ENCODE data around the gene RBM10. TPM values are rescaled to one million over a fixed set of nuclear protein-coding genes. Genes with fewer than 3 reads are reported as not detected.
A peak's percentile ranks its signal among the peaks of the same experiment; 100 is the strongest.

The RBM10 gene
- total RNA-seq, 1 experiment from 2014 or later = 38.0 TPM

- no peak for DNase-seq (ENCODE audit: low read depth)
- in situ Hi-C loops (cut with HindIII; ENCODE audit: low pct_unique_long_range_greater_than_20kb, low sequenced_read_pairs) = no loop called here
These were observed 79.9 kb downstream of the RBM10 start for GRCh38 chrX:47224896-47225290.

GRCh38 chrX:47226071-47226470 lies 81.0 kb downstream of the RBM10 start:
- no peak for DNase-seq (ENCODE audit: low read depth)
- in situ Hi-C loops (cut with HindIII; ENCODE audit: low pct_unique_long_range_greater_than_20kb, low sequenced_read_pairs) = no loop called here

- in situ Hi-C loops (cut with HindIII; ENCODE audit: low pct_unique_long_range_greater_than_20kb, low sequenced_read_pairs) = no loop called here
- no peak for DNase-seq (ENCODE audit: low read depth)
These were observed 81.7 kb downstream of the RBM10 start for GRCh38 chrX:47226531-47227333.

- in situ Hi-C loops (cut with HindIII; ENCODE audit: low pct_unique_long_range_greater_than_20kb, low sequenced_read_pairs) = no loop called here
- no peak for DNase-seq (ENCODE audit: low read depth)
These were observed 82.2 kb downstream of the RBM10 start for GRCh38 chrX:47227334-47227583.

- no peak for DNase-seq (ENCODE audit: low read depth)
- in situ Hi-C loops (cut with HindIII; ENCODE audit: low pct_unique_long_range_greater_than_20kb, low sequenced_read_pairs) = no loop called here
These were observed 83.7 kb downstream of the RBM10 start for GRCh38 chrX:47228550-47229270.

- no peak for DNase-seq (ENCODE audit: low read depth)
- in situ Hi-C loops (cut with HindIII; ENCODE audit: low pct_unique_long_range_greater_than_20kb, low sequenced_read_pairs) = no loop called here
These were observed 84.4 kb downstream of the RBM10 start for GRCh38 chrX:47229427-47229826.

- DNase-seq (ENCODE audit: low read depth) = no peak
- in situ Hi-C loops (cut with HindIII; ENCODE audit: low pct_unique_long_range_greater_than_20kb, low sequenced_read_pairs) = no loop called here
These were observed 85.3 kb downstream of the RBM10 start for GRCh38 chrX:47230136-47230868.

- no peak for DNase-seq (ENCODE audit: low read depth)
- in situ Hi-C loops (cut with HindIII; ENCODE audit: low pct_unique_long_range_greater_than_20kb, low sequenced_read_pairs) = no loop called here
These were observed 86.1 kb downstream of the RBM10 start for GRCh38 chrX:47231167-47231566.

- in situ Hi-C loops (cut with HindIII; ENCODE audit: low pct_unique_long_range_greater_than_20kb, low sequenced_read_pairs) = no loop called here
- DNase-seq (ENCODE audit: low read depth) = no peak
These were observed 87.3 kb downstream of the RBM10 start for GRCh38 chrX:47232197-47232802.

GRCh38 chrX:47232803-47233332 lies 87.8 kb downstream of the RBM10 start, which contains the start of gene USP11:
Gene USP11 (plus strand): TSS chrX:47233009. CDS start chrX:47233044, 35 bp downstream.
- DNase-seq (ENCODE audit: low read depth) = peak; percentile 43

GRCh38 chrX:47233333-47234113 lies 88.5 kb downstream of the RBM10 start:
- peak; percentile 95 for DNase-seq (ENCODE audit: low read depth)
- in situ Hi-C loops (cut with HindIII; ENCODE audit: low pct_unique_long_range_greater_than_20kb, low sequenced_read_pairs) = no loop called here

More at GRCh38 chrX:47232803-47233332, 87.8 kb downstream of the RBM10 start, which contains the start of gene USP11:
- in situ Hi-C loops (cut with HindIII; ENCODE audit: low pct_unique_long_range_greater_than_20kb, low sequenced_read_pairs) = no loop called here

GRCh38 chrX:47234583-47234982 lies 89.6 kb downstream of the RBM10 start:
- in situ Hi-C loops (cut with HindIII; ENCODE audit: low pct_unique_long_range_greater_than_20kb, low sequenced_read_pairs) = no loop called here
- DNase-seq (ENCODE audit: low read depth) = no peak

- in situ Hi-C loops (cut with HindIII; ENCODE audit: low pct_unique_long_range_greater_than_20kb, low sequenced_read_pairs) = no loop called here
- no peak for DNase-seq (ENCODE audit: low read depth)
These were observed 90.7 kb downstream of the RBM10 start for GRCh38 chrX:47235691-47236103.

Other genes starting within 250 kb of the RBM10 start
- gene JADE3, start 232.8 kb upstream of the RBM10 start, total RNA-seq (2014; rRNA removed; shearing (Covaris generic); ENCODE audit: low replicate concordance) = 8.5 and 14.5 TPM in 2 replicates
- not detected in 2 replicates for gene RGN, start 66.8 kb upstream of the RBM10 start, total RNA-seq (2014; rRNA removed; shearing (Covaris generic); ENCODE audit: low replicate concordance)
- gene NDUFB11, start 519 bp upstream of the RBM10 start, total RNA-seq (2014; rRNA removed; shearing (Covaris generic); ENCODE audit: low replicate concordance) = 92.9 and 154 TPM in 2 replicates
- 67.5 and 88.3 TPM in 2 replicates for gene UBA1, start 48.6 kb downstream of the RBM10 start, total RNA-seq (2014; rRNA removed; shearing (Covaris generic); ENCODE audit: low replicate concordance)
- gene CDK16, start 73.5 kb downstream of the RBM10 start, total RNA-seq (2014; rRNA removed; shearing (Covaris generic); ENCODE audit: low replicate concordance) = 78.8 and 104 TPM in 2 replicates
- gene USP11, start 87.8 kb downstream of the RBM10 start, total RNA-seq (2014; rRNA removed; shearing (Covaris generic); ENCODE audit: low replicate concordance) = 15.8 and 39.1 TPM in 2 replicates
- not detected in 2 replicates for gene ZNF157, start 225.4 kb downstream of the RBM10 start, total RNA-seq (2014; rRNA removed; shearing (Covaris generic); ENCODE audit: low replicate concordance)

All from Caki2 (cell line).